H1 (cell line): ENCODE measurements around the gene GRM4. TPM values are rescaled to one million over a fixed set of nuclear protein-coding genes. Genes with fewer than 3 reads are reported as not detected.

Experiments
- CTCF ChIA-PET: fragments of 300-600 bp; sonication (Branson Sonifier 250); formaldehyde crosslinking; loops from one replicate; lab custom pipeline; 2021; ENCODE audit not compliant: partially characterized antibody; lab: Charles Lee
- POLR2A ChIA-PET: fragments of 300-600 bp; sonication (Branson Sonifier 250); formaldehyde crosslinking; loops from one replicate; lab custom pipeline; 2021; ENCODE audit warnings: inconsistent platforms; ENCODE audit not compliant: partially characterized antibody; lab: Charles Lee
- DNase-seq, 2 experiments: peaks; one replicate each; pipeline versions ENCODE4 v3.0.0 to v3.0.0-alpha.2; 2010 to 2022; ENCODE audit warnings: low spot score in 2 of 2, low read depth in 1 of 2, mixed read lengths in 1 of 2
- FAIRE-seq: peaks from 2 replicates; lab custom pipeline; 2011; peaks lifted over from hg19 to GRCh38; lab: Jason Lieb, UNC
- H2AFZ ChIP-seq: 2 replicates; pipeline ENCODE4 v1.8.1; 2012; ENCODE audit warnings: low read length, inconsistent platforms
- H2AK5ac ChIP-seq: 2 replicates; pipeline ENCODE4 v1.6.1; 2013; ENCODE audit warnings: low read depth, low read length
- H2BK120ac ChIP-seq: replicated peaks from 2 replicates; pipeline ENCODE3; 2013; ENCODE audit warnings: low read depth, low read length, inconsistent platforms
- H2BK12ac ChIP-seq: 2 replicates; pipeline ENCODE4 v1.6.1; 2013; ENCODE audit warnings: low read depth, low read length
- H2BK15ac ChIP-seq: 2 replicates; pipeline ENCODE4 v1.6.1; 2013; ENCODE audit warnings: low read length
- H2BK20ac ChIP-seq: 2 replicates; pipeline ENCODE4 v1.6.1; 2013; ENCODE audit warnings: low read length
- H2BK5ac ChIP-seq: 2 replicates; pipeline ENCODE4 v1.6.1; 2013; ENCODE audit warnings: low read depth, low read length
- H3K14ac ChIP-seq: 2 replicates; pipeline ENCODE4 v1.6.1; 2013; ENCODE audit warnings: inconsistent platforms; ENCODE audit not compliant: insufficient read length
- H3K18ac ChIP-seq: 2 replicates; pipeline ENCODE4 v1.6.1; 2013; ENCODE audit warnings: low read length; ENCODE audit errors: extremely low read depth
- H3K23ac ChIP-seq: 2 replicates; pipeline ENCODE4 v1.6.1; 2013; ENCODE audit warnings: inconsistent platforms; ENCODE audit not compliant: insufficient read length
- H3K23me2 ChIP-seq: 2 replicates; pipeline ENCODE4 v1.6.1; 2013; ENCODE audit warnings: low read depth, low read length
- H3K27ac ChIP-seq: 2 replicates; pipeline ENCODE4 v1.6.1; 2011; ENCODE audit warnings: low read depth, low read length, inconsistent platforms
- H3K27me3 ChIP-seq, 4 experiments: replicated peaks in 1 of 4; 1 replicate in 1 of 4; 2 replicates in 3 of 4; pipeline versions ENCODE4 v1.6.1 to v1.8.1; 2011 to 2013; ENCODE audit warnings: low read length in 3 of 4, mild to moderate bottlenecking in 3 of 4, inconsistent platforms in 2 of 4, mixed read lengths in 2 of 4, moderate library complexity in 1 of 4; ENCODE audit not compliant: control insufficient read depth in 3 of 4, insufficient read depth in 3 of 4; ENCODE audit errors: extremely low read depth in 1 of 4
- H3K36me3 ChIP-seq, 4 experiments: 2 replicates each; pipeline versions ENCODE4 v1.6.1 to v1.8.1; 2011 to 2013; ENCODE audit warnings: mild to moderate bottlenecking in 4 of 4, low read length in 3 of 4, moderate library complexity in 2 of 4, control low read depth in 1 of 4, inconsistent platforms in 1 of 4; ENCODE audit not compliant: insufficient read depth in 4 of 4, control insufficient read depth in 2 of 4
- H3K4ac ChIP-seq: replicated peaks from 2 replicates; pipeline ENCODE3; 2013; ENCODE audit warnings: low read length, low read depth, mixed read lengths, inconsistent platforms; ENCODE audit not compliant: insufficient read length
- H3K4me1 ChIP-seq, 4 experiments: replicated peaks in 1 of 4; 1 replicate in 1 of 4; 2 replicates in 3 of 4; pipeline versions ENCODE4 v1.6.1 to v1.8.1; 2011 to 2013; ENCODE audit warnings: low read length in 3 of 4, inconsistent platforms in 2 of 4, mixed read lengths in 1 of 4; ENCODE audit not compliant: insufficient read depth in 4 of 4, control insufficient read depth in 3 of 4
- H3K4me2 ChIP-seq, 2 experiments: 2 replicates each; pipeline versions ENCODE4 v1.6.1 to v1.8.1; 2011 to 2013; ENCODE audit warnings: low read depth in 2 of 2, low read length in 2 of 2, control low read depth in 1 of 2, inconsistent platforms in 1 of 2, mild to moderate bottlenecking in 1 of 2; ENCODE audit not compliant: insufficient read depth in 1 of 2
- H3K4me3 ChIP-seq, 4 experiments: fragments of 200-600, 300-600 bp in 1 of 4; sonication (generic), shearing (Covaris generic), sonication (Bioruptor Twin) in 1 of 4; 2 replicates each; pipeline versions ENCODE4 v1.5.1 to v1.8.1; 2011 to 2016; ENCODE audit warnings: low read length in 4 of 4, low read depth in 3 of 4, control low read depth in 2 of 4, inconsistent platforms in 2 of 4, mild to moderate bottlenecking in 2 of 4, mixed read lengths in 1 of 4, moderate library complexity in 1 of 4; ENCODE audit not compliant: insufficient read depth in 2 of 4; ENCODE audit errors: extremely low read depth in 1 of 4
- H3K56ac ChIP-seq: replicated peaks from 2 replicates; pipeline ENCODE3; 2013; ENCODE audit warnings: low read depth, mild to moderate bottlenecking, mixed read lengths, low read length, inconsistent platforms; ENCODE audit not compliant: insufficient read length
- H3K79me1 ChIP-seq: 2 replicates; pipeline ENCODE4 v1.6.1; 2013; ENCODE audit warnings: low read depth, low read length, control low read depth
- H3K79me2 ChIP-seq, 2 experiments: 2 replicates each; pipeline versions ENCODE4 v1.6.1 to v1.8.1; 2012 to 2013; ENCODE audit warnings: low read length in 2 of 2, mild to moderate bottlenecking in 2 of 2, inconsistent platforms in 1 of 2; ENCODE audit not compliant: insufficient read depth in 2 of 2, control insufficient read depth in 1 of 2
- H3K9ac ChIP-seq, 4 experiments: replicated peaks in 1 of 4; 1 replicate in 1 of 4; 2 replicates in 3 of 4; pipeline versions ENCODE4 v1.6.1 to v1.8.1; 2011 to 2013; ENCODE audit warnings: low read depth in 3 of 4, low read length in 3 of 4, control low read depth in 2 of 4, mild to moderate bottlenecking in 2 of 4, moderate library complexity in 2 of 4, inconsistent platforms in 1 of 4; ENCODE audit errors: extremely low read depth in 1 of 4
- H3K9me3 ChIP-seq, 2 experiments: 2 replicates each; pipeline versions ENCODE4 v1.6.1 to v1.8.1; 2012 to 2013; ENCODE audit warnings: mild to moderate bottlenecking in 2 of 2, moderate library complexity in 2 of 2, control low read depth in 1 of 2, inconsistent platforms in 1 of 2, low read depth in 1 of 2, low read length in 1 of 2, mixed read lengths in 1 of 2; ENCODE audit not compliant: insufficient read depth in 2 of 2
- H4K20me1 ChIP-seq, 2 experiments: replicated peaks in 1 of 2; 2 replicates each; pipeline versions ENCODE3 to v1.8.1; 2011 to 2013; ENCODE audit warnings: inconsistent platforms in 2 of 2, low read length in 2 of 2, mild to moderate bottlenecking in 1 of 2; ENCODE audit not compliant: insufficient read depth in 2 of 2, control insufficient read depth in 1 of 2
- H4K5ac ChIP-seq: 2 replicates; pipeline ENCODE4 v1.6.1; 2013; ENCODE audit warnings: low read length, low read depth, mixed read lengths, inconsistent platforms; ENCODE audit not compliant: insufficient read length
- H4K8ac ChIP-seq: 2 replicates; pipeline ENCODE4 v1.8.0; 2013; ENCODE audit warnings: mild to moderate bottlenecking, moderate library complexity, low read length, inconsistent platforms; ENCODE audit not compliant: insufficient read depth; ENCODE audit errors: extremely low read depth
- H4K91ac ChIP-seq: replicated peaks from 2 replicates; pipeline ENCODE3; 2013; ENCODE audit warnings: low read length, mixed read lengths, inconsistent platforms; ENCODE audit not compliant: insufficient read length
- GTF2F1 ChIP-seq: IDR thresholded peaks from 2 replicates; pipeline ENCODE4 v1.6.1; 2012; ENCODE audit warnings: low read depth, low read length, improper control_type of control experiment, borderline replicate concordance
- TAF1 ChIP-seq: IDR thresholded peaks from 2 replicates; pipeline ENCODE4 v1.6.1; 2011; ENCODE audit warnings: mild to moderate bottlenecking, low read depth, low read length
- WGBS, 2 experiments: shearing (Covaris generic) in 1 of 2; methylation state at CpG; one replicate each; pipeline versions ENCODE4 v1.1.6 to v1.1.7; 2013 to 2015; ENCODE audit warnings: low lambda C conversion rate in 2 of 2, mixed read lengths in 2 of 2, inconsistent platforms in 1 of 2, low coverage in 1 of 2, missing lambda C conversion rate in 1 of 2; ENCODE audit not compliant: insufficient replicate concordance in 2 of 2, insufficient coverage in 1 of 2, insufficient read length in 1 of 2; ENCODE audit errors: extremely low coverage in 1 of 2, missing lambda C conversion rate in 1 of 2; 5-methylcytosine and 5-hydroxymethylcytosine counted together
- polyA plus RNA-seq, 7 experiments: library from polyadenylated mRNA; depleted of rRNA in 3 of 7; stranded (reverse) in 5 of 7; unstranded in 2 of 7; fragments of >200 nt in 5 of 7; fragments of 200-250 nt in 2 of 7; gene quantifications; 1 replicate in 5 of 7; 2 replicates in 1 of 7; 4 replicates in 1 of 7; pipeline versions ENCODE4 v1.2.1 to v1.2.3, GENCODE V29; 2011 to 2013; ENCODE audit warnings: missing spikeins in 2 of 7, mixed read lengths in 2 of 7
- total RNA-seq: library from RNA; stranded (reverse); fragmentation: NEBNext Ultra II Directional; extraction: Animal tissue kit (Norgen Biotek cat#: 25700); gene quantifications from 2 replicates; pipeline ENCODE4 v1.2.1, GENCODE V29; 2021

GRM4 gene
- total and polyA plus RNA-seq, 2 of the 8 experiments (the other 6 are each of a cell fraction or from before 2014, with no cell fraction given), result 19.6 to 21.5 TPM

- Histone ChIP-seq H3K36me3 (no peaks in the 10 kb centered on the region; a peak in 1 of 8 replicates), H3K9me3 (no peaks in the 10 kb centered on the region), H3K27me3 (no peaks in the 10 kb centered on the region), H4K20me1 (peaks cover 0 to 8% of the 10 kb centered on the region in 2 experiments), H3K14ac (no peak overlapping the region), H4K5ac (no peak overlapping the region), H3K79me2 (no peaks in the 10 kb centered on the region), H2BK20ac (no peak overlapping the region), H3K27ac (no peak overlapping the region), H2AFZ (no peak overlapping the region), H3K4me3 (no peak overlapping the region), H2BK15ac (no peak overlapping the region), H3K4me2 (no peak overlapping the region), H4K8ac (no peak overlapping the region), H3K4me1 (no peaks in the 10 kb centered on the region; a peak in 1 of 7 replicates), H3K18ac (no peak overlapping the region), H2BK120ac (no peak overlapping the region), H3K79me1 (no peaks in the 10 kb centered on the region), H2BK5ac (no peak overlapping the region), H3K56ac (no peak overlapping the region), H3K23ac (no peak overlapping the region), H3K9ac (no peak overlapping the region), H2AK5ac (no peak overlapping the region), H2BK12ac (no peak overlapping the region), H3K4ac (no peak overlapping the region), H4K91ac (no peak overlapping the region), H3K23me2 (peaks cover 8% of the 10 kb centered on the region; the same call in 1 of the 2 replicates)
- POLR2A ChIA-PET, result interaction anchor here (1.0 kb wide), 1 partner anchor 15 kb away, joined by 4 read pairs; no protein-coding TSS in a partner anchor
- TF ChIP-seq TAF1 (no peak), GTF2F1 (no peak)
- FAIRE-seq (no peak), DNase-seq (no peak)
- 84% methylated on average over 11 of the region's 11 CpGs; no CpG with 5 or more reads in 1 of the 2 experiments for WGBS, 2 experiments
- CTCF ChIA-PET, result interaction anchor here (1.2 to 3.9 kb wide), 4 partner anchors 13 to 115 kb away, joined by 3 to 22 read pairs (median 14); no protein-coding TSS in a partner anchor
Observed at GRCh38 chr6:34039943-34040342, 105.9 kb downstream of the GRM4 start.
